Epithelial cell of proximal tubule (primary cell): Measurements from ENCODE around the gene SCML2. TPM values are rescaled to one million over a fixed set of nuclear protein-coding genes. Genes with fewer than 3 reads are reported as not detected.
"Not testable (repeated sequence)": the region's sequence is repeated elsewhere in the genome, so short reads cannot be mapped to it uniquely, and the experiment has no call there.

Experiments used
- DNase-seq: peaks from one replicate; pipeline ENCODE4 v3.0.0-alpha.2; 2011; ENCODE audit warnings: low read depth
- H3K4me3 ChIP-seq: 2 replicates; pipeline ENCODE4 v1.5.1; 2011; ENCODE audit warnings: low read depth, mild to moderate bottlenecking, low read length
- total RNA-seq: library from RNA; depleted of rRNA; stranded (reverse); fragments of >200 nt; gene quantifications from 2 replicates; pipeline ENCODE4 v1.2.3, GENCODE V29; 2015
- TF ChIP-seq, protein P1 (sequence below): conservative IDR thresholded peaks from 2 replicates; pipeline ENCODE4 v1.5.1; 2012; ENCODE audit warnings: low read depth, mild to moderate bottlenecking, low read length

Gene SCML2
- total RNA-seq, 1 donor from 2014 or later, result 1.3 TPM

DNA sequence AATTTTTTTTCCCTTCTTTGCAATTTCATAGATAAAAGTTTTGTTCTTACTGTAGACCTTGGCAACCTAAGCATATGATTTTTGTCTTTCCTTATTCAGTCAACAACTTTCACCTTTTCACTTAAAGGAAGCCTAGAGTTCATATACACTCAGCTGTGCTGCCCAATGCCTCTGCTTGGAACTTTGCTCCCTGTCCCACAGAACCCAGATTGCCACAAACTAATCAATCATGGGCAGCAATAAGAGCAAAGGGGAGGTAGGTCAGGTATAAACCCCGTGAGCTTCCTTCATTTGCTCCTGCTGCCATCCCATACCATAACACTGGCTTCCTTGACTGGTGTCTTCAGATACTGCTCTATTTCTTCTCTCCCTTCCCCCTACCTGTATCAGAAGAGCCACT lies 82.8 kb downstream of the SCML2 start:
- no peak for DNase-seq
- TF ChIP-seq, protein P1, sequence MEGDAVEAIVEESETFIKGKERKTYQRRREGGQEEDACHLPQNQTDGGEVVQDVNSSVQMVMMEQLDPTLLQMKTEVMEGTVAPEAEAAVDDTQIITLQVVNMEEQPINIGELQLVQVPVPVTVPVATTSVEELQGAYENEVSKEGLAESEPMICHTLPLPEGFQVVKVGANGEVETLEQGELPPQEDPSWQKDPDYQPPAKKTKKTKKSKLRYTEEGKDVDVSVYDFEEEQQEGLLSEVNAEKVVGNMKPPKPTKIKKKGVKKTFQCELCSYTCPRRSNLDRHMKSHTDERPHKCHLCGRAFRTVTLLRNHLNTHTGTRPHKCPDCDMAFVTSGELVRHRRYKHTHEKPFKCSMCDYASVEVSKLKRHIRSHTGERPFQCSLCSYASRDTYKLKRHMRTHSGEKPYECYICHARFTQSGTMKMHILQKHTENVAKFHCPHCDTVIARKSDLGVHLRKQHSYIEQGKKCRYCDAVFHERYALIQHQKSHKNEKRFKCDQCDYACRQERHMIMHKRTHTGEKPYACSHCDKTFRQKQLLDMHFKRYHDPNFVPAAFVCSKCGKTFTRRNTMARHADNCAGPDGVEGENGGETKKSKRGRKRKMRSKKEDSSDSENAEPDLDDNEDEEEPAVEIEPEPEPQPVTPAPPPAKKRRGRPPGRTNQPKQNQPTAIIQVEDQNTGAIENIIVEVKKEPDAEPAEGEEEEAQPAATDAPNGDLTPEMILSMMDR, result no peak
- H3K4me3 ChIP-seq, result no peak overlapping the region

DNA sequence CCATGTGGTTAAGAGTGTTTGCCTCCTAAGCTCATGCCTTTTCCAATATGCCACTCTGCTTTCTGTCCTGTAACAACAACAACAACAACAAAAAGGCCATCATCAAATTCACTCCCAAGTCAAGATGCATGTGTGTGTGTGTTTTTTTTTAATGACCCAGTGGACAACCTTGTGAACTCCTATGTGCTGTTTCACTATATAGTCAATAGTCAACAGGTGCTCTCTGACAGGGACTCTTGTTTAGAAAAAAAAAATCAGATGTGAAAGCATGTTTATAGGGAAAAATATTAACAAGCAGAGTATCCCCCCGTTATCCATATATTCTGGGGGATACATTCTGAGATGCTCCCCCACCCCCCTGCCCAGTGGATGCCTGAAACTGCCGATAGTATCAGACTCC lies 83.2 kb downstream of the SCML2 start:
- H3K4me3 ChIP-seq, result no peak overlapping the region
- no peak for DNase-seq
- TF ChIP-seq, protein P1, result no peak

- no peak for DNase-seq
- TF ChIP-seq, protein P1, result no peak
Measured at GRCh38 chrX:18255059-18255458, 99.4 kb downstream of the SCML2 start.

DNA sequence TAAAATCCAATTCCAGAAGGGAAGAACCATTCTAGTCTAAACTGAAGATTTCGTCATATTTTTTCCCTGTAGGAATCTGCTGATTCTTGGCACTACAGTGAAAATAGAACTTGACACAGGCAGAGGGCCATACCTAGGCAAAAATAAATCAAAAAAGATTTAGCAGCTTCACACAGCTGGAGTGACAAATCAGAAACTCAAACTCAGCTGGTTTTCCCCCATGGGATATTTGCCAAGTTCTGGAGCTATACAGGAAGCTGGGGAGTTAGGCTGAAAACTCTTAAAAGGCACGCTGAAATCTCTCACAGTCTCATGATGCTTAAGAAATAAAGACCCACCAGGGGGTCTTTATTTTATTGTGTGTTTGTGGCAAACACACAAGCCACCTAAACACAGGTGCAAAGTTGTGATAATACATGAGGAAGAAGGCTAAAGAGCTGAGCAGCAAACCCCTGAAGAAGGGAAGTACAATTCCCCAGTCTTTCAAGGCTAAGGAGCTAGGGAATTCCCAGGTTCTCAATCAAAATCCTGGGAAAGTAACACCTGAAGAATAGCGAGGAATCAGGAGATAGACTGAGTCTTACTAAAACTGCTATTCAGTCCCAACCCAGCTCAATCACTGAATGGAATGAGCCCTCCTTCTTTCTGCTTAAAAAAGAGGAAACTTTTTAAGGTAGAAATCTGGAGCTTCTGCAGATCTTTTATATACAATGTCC lies 101.7 kb downstream of the SCML2 start:
- TF ChIP-seq, protein P1, result no peak
- DNase-seq, result no peak
- no peak overlapping the region for H3K4me3 ChIP-seq

More at GRCh38 chrX:18255059-18255458, 99.4 kb downstream of the SCML2 start:
- H3K4me3 ChIP-seq, result no peak overlapping the region

GRCh38 chrX:18229646-18230045 lies 124.8 kb downstream of the SCML2 start:
- H3K4me3 ChIP-seq, result not testable (repeated sequence)

GRCh38 chrX:18228069-18228468 lies 126.4 kb downstream of the SCML2 start:
- no peak for DNase-seq
- no peak overlapping the region for H3K4me3 ChIP-seq
- TF ChIP-seq, protein P1, result no peak

More at GRCh38 chrX:18229646-18230045, 124.8 kb downstream of the SCML2 start:
- DNase-seq, result not testable (repeated sequence)

GRCh38 chrX:18227458-18227857 lies 127.0 kb downstream of the SCML2 start:
- DNase-seq, result no peak
- no peak overlapping the region for H3K4me3 ChIP-seq
- TF ChIP-seq, protein P1, result no peak
